Kidney (tissue), 14 donors: ENCODE measurements around the gene CFAP100. TPM values are rescaled to one million over a fixed set of nuclear protein-coding genes. Genes with fewer than 3 reads are reported as not detected.
A peak's percentile ranks its signal among the peaks of the same experiment; 100 is the strongest.

ENCODE experiments used
- DNase-seq, 5 donors: peaks; one replicate each; pipeline ENCODE4 v3.0.0-alpha.2; 2013 to 2020
- FAIRE-seq: peaks from 2 replicates; lab custom pipeline; 2012; peaks lifted over from hg19 to GRCh38; lab: Jason Lieb, UNC
- H3K27ac ChIP-seq, 2 donors: one replicate each; pipeline ENCODE4 v1.7.0; 2013; ENCODE audit warnings: low read depth in 2 of 2, low read length in 2 of 2, inconsistent platforms in 1 of 2
- H3K27me3 ChIP-seq: one replicate; pipeline ENCODE4 v1.7.1; 2013; ENCODE audit warnings: low read length, inconsistent platforms; ENCODE audit not compliant: control insufficient read depth, insufficient read depth
- H3K36me3 ChIP-seq, 3 donors: one replicate each; pipeline versions ENCODE4 v1.7.0 to v1.7.1; 2013; ENCODE audit warnings: low read length in 3 of 3, control low read depth in 1 of 3, inconsistent platforms in 1 of 3; ENCODE audit not compliant: insufficient read depth in 3 of 3, control insufficient read depth in 2 of 3
- H3K4me1 ChIP-seq, 3 donors: one replicate each; pipeline versions ENCODE4 v1.7.0 to v1.7.1; 2013; ENCODE audit warnings: low read length in 3 of 3, inconsistent platforms in 1 of 3, low read depth in 1 of 3; ENCODE audit not compliant: control insufficient read depth in 2 of 3, insufficient read depth in 2 of 3
- H3K4me3 ChIP-seq, 3 donors: one replicate each; pipeline versions ENCODE4 v1.7.0 to v1.8.1; 2013; ENCODE audit warnings: low read length in 3 of 3, control low read depth in 1 of 3, inconsistent platforms in 1 of 3
- H3K9ac ChIP-seq, 3 donors: one replicate each; pipeline versions ENCODE4 v1.7.0 to v1.7.1; 2013; ENCODE audit warnings: low read length in 3 of 3, control low read depth in 1 of 3, inconsistent platforms in 1 of 3
- H3K9me3 ChIP-seq, 3 donors: one replicate each; pipeline versions ENCODE4 v1.7.0 to v1.7.1; 2013; ENCODE audit warnings: low read length in 3 of 3, control low read depth in 1 of 3, inconsistent platforms in 1 of 3; ENCODE audit not compliant: control insufficient read depth in 2 of 3, insufficient read depth in 1 of 3
- CTCF ChIP-seq: IDR thresholded peaks from 3 replicates; pipeline ENCODE4 v1.5.1; 2012; ENCODE audit warnings: mild to moderate bottlenecking, moderate library complexity, borderline replicate concordance; ENCODE audit not compliant: insufficient read depth; ENCODE audit errors: extremely low read depth
- intact Hi-C: fragments of 100-400 bp; cut with DNase I; formaldehyde crosslinking; loops from one replicate; pipeline ENCODE4 v1.11.1; 2022
- polyA plus RNA-seq: library from polyadenylated mRNA; stranded (reverse); fragments of 350-450 nt; fragmentation: Illumina TruSeq; extraction: RNeasy Lipid Tissue Mini Kit (QIAGEN cat#74804); gene quantifications from one replicate; pipeline ENCODE4 v1.2.3, GENCODE V29; 2014; ENCODE audit warnings: low read depth, low replicate concordance; ENCODE audit not compliant: insufficient read depth
- total RNA-seq: library from RNA; stranded (reverse); fragmentation: NEBNext Ultra II Directional; extraction: Animal tissue kit (Norgen Biotek cat#: 25700); gene quantifications from one replicate; pipeline ENCODE4 v1.2.1, GENCODE V29; 2021
- donor health status: control.
- donor health status: control.
- donor health status: control.
- donor health status: control.
- donor health status: control.
- donor health status: DM: yes; HTN: yes; CAD: no.
- donor health status: Normal renal cell carcinoma (clear cell type).

Gene CFAP100
- total and polyA plus RNA-seq, 2 donors from 2014 or later, result 0.60 TPM; not detected in 1

GRCh38 chr3:126346466-126346865, 48.2 kb upstream of the CFAP100 start:
- intact Hi-C loops, result no loop called here
- peaks cover 0 to 10% (median 5%) of the 10 kb centered on the region in 3 donors for H3K4me1 ChIP-seq
- no peak for FAIRE-seq
- no peak overlapping the region for H3K27ac ChIP-seq
- H3K27me3 ChIP-seq, result no peaks in the 10 kb centered on the region
- no peak overlapping the region for H3K9ac ChIP-seq
- no peak overlapping the region for H3K4me3 ChIP-seq
- no peak for TF ChIP-seq CTCF
- H3K9me3 ChIP-seq, result no peaks in the 10 kb centered on the region
- peaks cover 0 to 50% (median 11%) of the 10 kb centered on the region in 3 donors for H3K36me3 ChIP-seq
- DNase-seq, result no peak

- no peaks in the 10 kb centered on the region for H3K27me3 ChIP-seq
- no peak overlapping the region for H3K4me3 ChIP-seq
- no peak for TF ChIP-seq CTCF
- intact Hi-C loops, result no loop called here
- DNase-seq, result peak in 1 of 5 donors; percentile 57
- no peak overlapping the region for H3K27ac ChIP-seq
- H3K9ac ChIP-seq, result no peak overlapping the region
- peaks cover 0 to 10% (median 6%) of the 10 kb centered on the region in 3 donors for H3K4me1 ChIP-seq
- H3K9me3 ChIP-seq, result no peaks in the 10 kb centered on the region
- FAIRE-seq, result no peak
- peaks cover 0 to 57% (median 11%) of the 10 kb centered on the region in 3 donors for H3K36me3 ChIP-seq
These were observed 47.1 kb upstream of the CFAP100 start for GRCh38 chr3:126347543-126348161.

GRCh38 chr3:126348308-126348920, 46.3 kb upstream of the CFAP100 start:
- H3K36me3 ChIP-seq, result peaks cover 0 to 57% (median 11%) of the 10 kb centered on the region in 3 donors
- no peak overlapping the region for H3K4me3 ChIP-seq
- H3K27ac ChIP-seq, result no peak overlapping the region
- no peaks in the 10 kb centered on the region for H3K9me3 ChIP-seq
- H3K27me3 ChIP-seq, result no peaks in the 10 kb centered on the region
- no peak overlapping the region for H3K9ac ChIP-seq
- FAIRE-seq (no peak), DNase-seq (peak in 2 of 5 donors; percentile 18 to 19)
- H3K4me1 ChIP-seq, result peaks cover 0 to 9% (median 7%) of the 10 kb centered on the region in 3 donors
- intact Hi-C loops, result no loop called here
- TF ChIP-seq CTCF, result no peak
